HCT116 (cell line): ENCODE measurements around the gene NEUROG3. TPM values are rescaled to one million over a fixed set of nuclear protein-coding genes. Genes with fewer than 3 reads are reported as not detected.

Source experiments
- ATAC-seq: fragments of 200-7000 bp; cut with Tn5 transposase; 2 replicates; pipeline ENCODE4 v1.9.1; 2020; ENCODE audit warnings: mild to moderate bottlenecking, moderate library complexity
- BruUV-seq: library from RNA; stranded (reverse); fragments of 400-500 nt; replicated peaks from 2 replicates; lab custom pipeline; 2021; lab: Mats Ljungman, UMichigan
- CTCF ChIA-PET: fragments of 300-600 bp; sonication (Branson Sonifier 250); formaldehyde crosslinking; loops from one replicate; lab custom pipeline; 2021; ENCODE audit warnings: antibody characterized with exemption; lab: Charles Lee
- POLR2A ChIA-PET: fragments of 300-600, 350-600 bp; sonication (Branson Sonifier 250); formaldehyde crosslinking; loops from one replicate; lab custom pipeline; 2021; ENCODE audit warnings: antibody characterized with exemption; lab: Charles Lee
- RAD21 ChIA-PET, 2 experiments: fragments of 300-600 bp; sonication (Branson Sonifier 250); formaldehyde crosslinking; loops; one replicate each; lab custom pipeline; 2023; ENCODE audit warnings: low total read pairs in 2 of 2; ENCODE audit not compliant: uncharacterized antibody in 2 of 2, unreplicated experiment in 2 of 2, low non-redundant PET in 1 of 2; lab: Charles Lee
- DNase-seq: peaks from one replicate; pipeline ENCODE4 v3.0.0-alpha.2; 2010; ENCODE audit warnings: low read depth, low spot score
- H2AFZ ChIP-seq: fragments of 200-600 bp; shearing (Covaris generic), sonication (generic); 2 replicates; pipeline ENCODE4 v1.6.1; 2017; ENCODE audit warnings: low read depth, mixed run types, mixed read lengths, antibody characterized with exemption, low read length; ENCODE audit not compliant: poor library complexity, severe bottlenecking
- H3K27ac ChIP-seq: 2 replicates; pipeline ENCODE4 v1.5.1; 2012; ENCODE audit warnings: low read depth, low read length
- H3K27me3 ChIP-seq: fragments of 200-600 bp; sonication (generic); 2 replicates; pipeline ENCODE4 v1.6.1; 2016; ENCODE audit warnings: mixed run types, low read length, mixed read lengths; ENCODE audit not compliant: insufficient read depth
- H3K36me3 ChIP-seq, 2 experiments: fragments of 200-500 bp in 1 of 2; fragments of 200-600 bp in 1 of 2; sonication (Bioruptor generic) in 1 of 2; sonication (generic) in 1 of 2; 2 replicates each; pipeline versions ENCODE4 v1.5.1 to v1.6.1; 2014 to 2016; ENCODE audit warnings: low read length in 2 of 2, inconsistent platforms in 1 of 2, mixed read lengths in 1 of 2, mixed run types in 1 of 2; ENCODE audit not compliant: insufficient read depth in 2 of 2, control insufficient read depth in 1 of 2
- H3K4me1 ChIP-seq, 2 experiments: fragments of 200-600 bp in 1 of 2; sonication (generic) in 1 of 2; 2 replicates each; pipeline versions ENCODE4 v1.5.1 to v1.6.1; 2012 to 2017; ENCODE audit warnings: low read length in 2 of 2, inconsistent platforms in 1 of 2, mild to moderate bottlenecking in 1 of 2, mixed read lengths in 1 of 2, mixed run types in 1 of 2, moderate library complexity in 1 of 2; ENCODE audit not compliant: insufficient read depth in 2 of 2, control insufficient read depth in 1 of 2
- H3K4me2 ChIP-seq: fragments of 200-600 bp; sonication (generic); 2 replicates; pipeline ENCODE4 v1.6.1; 2017; ENCODE audit warnings: mixed run types, low read length, mixed read lengths
- H3K4me3 ChIP-seq, 2 experiments: fragments of 200-600 bp in 1 of 2; sonication (generic) in 1 of 2; replicated peaks in 1 of 2; 2 replicates each; pipeline ENCODE4 v1.5.1; 2011 to 2016; ENCODE audit warnings: low read length in 2 of 2, control low read depth in 1 of 2, low read depth in 1 of 2, mild to moderate bottlenecking in 1 of 2, mixed read lengths in 1 of 2, mixed run types in 1 of 2
- H3K79me2 ChIP-seq: fragments of 200-600 bp; sonication (generic); 2 replicates; pipeline ENCODE4 v1.6.1; 2017; ENCODE audit warnings: mild to moderate bottlenecking, mixed run types, low read length, moderate library complexity, mixed read lengths; ENCODE audit not compliant: insufficient read depth
- H3K9ac ChIP-seq: fragments of 200-600 bp; sonication (generic); 2 replicates; pipeline ENCODE4 v1.6.1; 2016; ENCODE audit warnings: low read length, mixed read lengths
- H3K9me2 ChIP-seq: fragments of 200-600 bp; sonication (generic), shearing (Covaris generic); 2 replicates; pipeline ENCODE4 v1.6.1; 2017; ENCODE audit warnings: mixed run types, mild to moderate bottlenecking, moderate library complexity; ENCODE audit not compliant: insufficient read depth
- H3K9me3 ChIP-seq, 2 experiments: fragments of 200-500 bp in 1 of 2; fragments of 200-600 bp in 1 of 2; sonication (Bioruptor generic) in 1 of 2; sonication (generic) in 1 of 2; 2 replicates each; pipeline ENCODE4 v1.6.1; 2014 to 2017; ENCODE audit warnings: low read length in 2 of 2, mixed read lengths in 2 of 2, inconsistent platforms in 1 of 2, low read depth in 1 of 2, mild to moderate bottlenecking in 1 of 2, mixed run types in 1 of 2, moderate library complexity in 1 of 2; ENCODE audit not compliant: control insufficient read depth in 1 of 2, insufficient read depth in 1 of 2
- H4K20me1 ChIP-seq: fragments of 200-600 bp; sonication (generic), shearing (Covaris generic); 2 replicates; pipeline ENCODE4 v1.6.1; 2017; ENCODE audit warnings: mixed run types, mild to moderate bottlenecking, moderate library complexity; ENCODE audit not compliant: insufficient read depth
- ATF3 ChIP-seq: IDR thresholded peaks from 2 replicates; pipeline ENCODE4 v1.6.1; 2012
- CEBPB ChIP-seq: IDR thresholded peaks from 2 replicates; pipeline ENCODE4 v1.6.1; 2012; ENCODE audit warnings: low read depth
- ELF1 ChIP-seq: IDR thresholded peaks from 2 replicates; pipeline ENCODE4 v1.6.1; 2012; ENCODE audit warnings: low read depth, borderline replicate concordance
- EZH2 ChIP-seq: fragments of 200-600 bp; sonication (generic); IDR thresholded peaks from 2 replicates; pipeline ENCODE4 v1.6.1; 2017; ENCODE audit warnings: antibody characterized with exemption, mixed run types
- FOSL1 ChIP-seq: IDR thresholded peaks from 2 replicates; pipeline ENCODE4 v1.6.1; 2012; ENCODE audit warnings: low read depth
- POLR2AphosphoS5 ChIP-seq: IDR thresholded peaks from 2 replicates; pipeline ENCODE4 v1.6.1; 2011; ENCODE audit warnings: mild to moderate bottlenecking, low read depth, low read length, moderate library complexity
- REST ChIP-seq: IDR thresholded peaks from 2 replicates; pipeline ENCODE4 v1.6.1; 2012; ENCODE audit warnings: low read depth
- SIN3A ChIP-seq: IDR thresholded peaks from 2 replicates; pipeline ENCODE4 v1.6.1; 2012; ENCODE audit warnings: low read depth
- SP1 ChIP-seq: IDR thresholded peaks from 2 replicates; pipeline ENCODE4 v1.6.1; 2012; ENCODE audit warnings: low read depth
- SRF ChIP-seq: IDR thresholded peaks from 2 replicates; pipeline ENCODE4 v1.6.1; 2012; ENCODE audit warnings: low read depth
- ZFX ChIP-seq: fragments of 450-650 bp; IDR thresholded peaks from 2 replicates; pipeline ENCODE4 v1.6.1; 2017
- intact Hi-C: fragments of 100-400 bp; cut with micrococcal nuclease; formaldehyde crosslinking; loops from 2 replicates; pipeline ENCODE4 v1.10.0; 2022
- total RNA-seq: library from RNA; stranded (reverse); gene quantifications from one replicate; pipeline ENCODE4 v1.2.1, GENCODE V29; 2021; ENCODE audit not compliant: unreplicated experiment

The NEUROG3 gene
- total RNA-seq, 1 experiment from 2014 or later = not detected

- POLR2A ChIA-PET = no interaction called here
- no peaks in the 10 kb centered on the region for H3K79me2 ChIP-seq
- H3K27me3 ChIP-seq = peaks cover 28% of the 10 kb centered on the region
- ATAC-seq (no peak), DNase-seq (no peak)
- no peak overlapping the region for H3K4me3 ChIP-seq
- CTCF ChIA-PET = no interaction called here
- intact Hi-C loops = no loop called here
- H3K4me1 ChIP-seq = no peaks in the 10 kb centered on the region
- no peaks in the 10 kb centered on the region for H3K9me2 ChIP-seq
- TF ChIP-seq ELF1 (no peak), SIN3A (no peak), ZFX (no peak), SRF (no peak), EZH2 (no peak), POLR2AphosphoS5 (no peak), FOSL1 (no peak), ATF3 (no peak), REST (no peak), SP1 (no peak), CEBPB (no peak)
- H3K9me3 ChIP-seq = no peaks in the 10 kb centered on the region
- BruUV-seq = no TSS peak
- H4K20me1 ChIP-seq = no peaks in the 10 kb centered on the region
- no peak overlapping the region for H3K4me2 ChIP-seq
- no peak overlapping the region for H3K27ac ChIP-seq
- RAD21 ChIA-PET = no interaction called here
- no peak overlapping the region for H2AFZ ChIP-seq
- no peak overlapping the region for H3K9ac ChIP-seq
- H3K36me3 ChIP-seq = no peaks in the 10 kb centered on the region
These were observed 6.3 kb upstream of the NEUROG3 start for GRCh38 chr10:69579464-69580060.
